HepG2 (cell line): ENCODE results near the gene ZKSCAN1. TPM values are rescaled to one million over a fixed set of nuclear protein-coding genes. Genes with fewer than 3 reads are reported as not detected.

ENCODE experiments used
- CSRNP1 ChIP-seq: sonication (generic); formaldehyde crosslinking; IDR thresholded peaks from 2 replicates; pipeline ENCODE4 v1.8.1; 2023; ENCODE audit warnings: mild to moderate bottlenecking, missing genetic modification reagents
- EHMT2 ChIP-seq: fragments of 200-600 bp; sonication (generic); IDR thresholded peaks from 2 replicates; pipeline ENCODE4 v1.7.0; 2017; ENCODE audit warnings: antibody characterized with exemption, low read depth, low read length, borderline replicate concordance
- ETV5 ChIP-seq: IDR thresholded peaks from 2 replicates; pipeline ENCODE4 v1.6.1; 2018; ENCODE audit warnings: missing biosample characterization, missing genetic modification reagents, inconsistent platforms, borderline replicate concordance
- GATAD1 ChIP-seq: IDR thresholded peaks from 2 replicates; pipeline ENCODE4 v1.6.1; 2016; ENCODE audit warnings: missing genetic modification reagents, missing compliant biosample characterization
- KAT8 ChIP-seq: IDR thresholded peaks from 2 replicates; pipeline ENCODE4 v1.6.1; 2016; ENCODE audit warnings: missing genetic modification reagents, missing compliant biosample characterization
- KLF9 ChIP-seq: IDR thresholded peaks from 2 replicates; pipeline ENCODE4 v1.6.1; 2016; ENCODE audit warnings: low read depth
- NRL ChIP-seq: sonication (generic); formaldehyde crosslinking; IDR thresholded peaks from 2 replicates; pipeline ENCODE4 v1.5.0; 2020; ENCODE audit warnings: missing genetic modification reagents, mild to moderate bottlenecking, moderate library complexity, borderline replicate concordance
- RBFOX2 ChIP-seq: fragments of 200-400 bp; formaldehyde crosslinking; IDR thresholded peaks from 2 replicates; pipeline ENCODE4 v1.6.1; 2017; ENCODE audit warnings: low read depth, mild to moderate bottlenecking, low read length
- TCF7 ChIP-seq: sonication (generic); IDR thresholded peaks from 2 replicates; pipeline ENCODE4 v1.6.1; 2016; ENCODE audit warnings: antibody characterized with exemption, low read depth
- YY1 ChIP-seq: IDR thresholded peaks from 2 replicates; pipeline ENCODE4 v1.6.1; 2011; ENCODE audit warnings: low read length, low read depth, moderate library complexity, mild to moderate bottlenecking; ENCODE audit not compliant: insufficient read depth, insufficient replicate concordance
- ZBTB2 ChIP-seq: sonication (generic); formaldehyde crosslinking; IDR thresholded peaks from 2 replicates; pipeline ENCODE4 v1.8.0; 2022; ENCODE audit warnings: low read depth, missing genetic modification reagents
- ZNF138 ChIP-seq: sonication (generic); formaldehyde crosslinking; IDR thresholded peaks from 2 replicates; pipeline ENCODE4 v1.5.0; 2020; ENCODE audit warnings: mild to moderate bottlenecking, low read depth, missing genetic modification reagents
- ZNF260 ChIP-seq: sonication (generic); formaldehyde crosslinking; IDR thresholded peaks from 2 replicates; pipeline ENCODE4 v1.4.0; 2020; ENCODE audit warnings: missing genetic modification reagents, low read depth, mild to moderate bottlenecking, borderline replicate concordance
- ZNF275 ChIP-seq: sonication (generic); formaldehyde crosslinking; IDR thresholded peaks from 2 replicates; pipeline ENCODE4 v1.8.0; 2022; ENCODE audit warnings: missing genetic modification reagents, mild to moderate bottlenecking, inconsistent platforms, borderline replicate concordance
- ZNF280B ChIP-seq: sonication (generic); formaldehyde crosslinking; IDR thresholded peaks from 2 replicates; pipeline ENCODE4 v1.5.0; 2020; ENCODE audit warnings: missing genetic modification reagents, mild to moderate bottlenecking, borderline replicate concordance
- ZNF605 ChIP-seq: sonication (generic); formaldehyde crosslinking; IDR thresholded peaks from 2 replicates; pipeline ENCODE4 v1.8.0; 2022; ENCODE audit warnings: mild to moderate bottlenecking, missing genetic modification reagents
- polyA plus RNA-seq, 8 experiments: library from polyadenylated mRNA; depleted of rRNA in 3 of 8; stranded (reverse) in 7 of 8; unstranded in 1 of 8; fragments of >200 nt; fragmentation: Illumina TruSeq in 4 of 8; extraction: Trizol in 4 of 8; gene quantifications; 2 replicates each; pipeline versions ENCODE4 v1.2.1 to v1.2.3, GENCODE V29; 2011 to 2016; ENCODE audit warnings: low read depth in 4 of 8, missing spikeins in 1 of 8, mixed read lengths in 1 of 8; ENCODE audit not compliant: insufficient read depth in 1 of 8
- total RNA-seq, 5 experiments: library from RNA; depleted of rRNA; stranded (reverse); fragments of >200 nt; fragmentation: Illumina TruSeq; extraction: Trizol; gene quantifications; 2 replicates each; pipeline ENCODE4 v1.2.3, GENCODE V29; 2016; ENCODE audit warnings: low read depth in 1 of 5
- TF ChIP-seq, protein P1 (sequence below): IDR thresholded peaks from 2 replicates; pipeline ENCODE4 v1.6.1; 2016; ENCODE audit warnings: missing compliant biosample characterization, missing genetic modification reagents, borderline replicate concordance
- TF ChIP-seq, protein P2 (sequence below): sonication (generic); formaldehyde crosslinking; IDR thresholded peaks from 2 replicates; pipeline ENCODE4 v1.5.0; 2020; ENCODE audit warnings: mild to moderate bottlenecking, missing genetic modification reagents

ZKSCAN1 gene
- total and polyA plus RNA-seq, 2 of the 13 experiments (the other 11 are each of a cell fraction or from before 2014, with no cell fraction given): 46.4 to 60.6 TPM

DNA sequence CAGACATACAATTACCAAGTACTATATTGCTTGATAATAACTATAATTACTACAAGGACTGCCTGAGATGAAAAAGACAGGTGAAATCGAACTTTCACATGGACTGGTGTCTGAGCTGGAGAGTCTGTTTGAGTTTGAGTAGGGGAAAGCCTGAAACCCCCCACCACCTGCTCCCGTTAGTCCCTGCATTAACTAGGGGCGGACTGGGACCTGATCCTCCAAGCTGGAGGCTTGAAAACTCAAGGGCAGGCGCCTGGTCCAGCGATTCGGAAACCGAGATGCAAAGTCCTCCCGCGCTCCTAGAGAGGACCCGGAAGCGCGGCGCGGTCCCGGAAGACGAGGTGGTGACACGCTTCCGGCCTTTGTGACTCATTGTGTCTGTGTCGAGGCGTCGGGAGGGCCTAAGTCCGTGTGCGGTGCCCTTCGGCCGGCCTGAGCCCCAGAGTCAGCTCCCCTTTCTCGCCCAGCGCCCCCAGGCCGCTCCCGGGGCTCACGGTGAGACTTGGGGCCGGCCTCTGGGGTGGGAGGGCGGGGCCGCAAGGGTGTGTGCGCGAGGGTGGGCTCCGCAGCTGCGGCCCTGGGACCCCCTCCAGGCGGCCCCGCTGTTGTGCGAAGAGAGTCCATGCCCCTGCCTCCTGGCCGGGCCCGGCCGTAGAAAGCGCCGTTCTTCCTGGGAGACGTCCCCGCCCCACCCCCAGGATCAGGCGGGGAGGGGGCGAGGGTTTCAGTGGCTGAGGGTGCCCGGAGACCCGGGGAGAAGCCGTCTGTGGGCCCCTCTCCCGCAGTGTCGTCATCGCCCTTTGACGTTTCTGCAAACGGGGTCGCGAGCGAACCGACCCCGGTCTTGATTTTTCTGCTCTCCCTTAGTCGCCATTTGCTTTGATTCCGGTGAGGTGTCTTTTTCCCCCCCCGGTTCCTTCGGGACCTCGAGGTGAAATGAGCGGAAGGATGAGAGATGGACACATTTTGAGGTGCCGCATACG, at the start of gene ZKSCAN1 (continued):
- TF ChIP-seq YY1 (peak; percentile 8), ZNF280B (CRISPR knock-in tag) (peak; percentile 67; the same call in 1 of the 2 replicates), KLF9 (CRISPR knock-in tag) (no peak), EHMT2 (no peak), ZNF605 (peak; percentile 54; the same call in 1 of the 2 replicates), GATAD1 (peak; percentile 92), TCF7 (no peak), ZNF275 (no peak), NRL (CRISPR knock-in tag) (peak; percentile 60; the same call in 1 of the 2 replicates), ZNF138 (CRISPR knock-in tag) (peak; percentile 93), CSRNP1 (CRISPR knock-in tag) (0 out of 2 replicates have a peak, but pooled peaks have one; percentile 56), ETV5 (CRISPR knock-in tag) (peak; percentile 94), RBFOX2 (peak; percentile 98), ZBTB2 (CRISPR knock-in tag) (no peak), ZNF260 (no peak), KAT8 (CRISPR knock-in tag) (peak; percentile 94)
- TF ChIP-seq, protein P1, sequence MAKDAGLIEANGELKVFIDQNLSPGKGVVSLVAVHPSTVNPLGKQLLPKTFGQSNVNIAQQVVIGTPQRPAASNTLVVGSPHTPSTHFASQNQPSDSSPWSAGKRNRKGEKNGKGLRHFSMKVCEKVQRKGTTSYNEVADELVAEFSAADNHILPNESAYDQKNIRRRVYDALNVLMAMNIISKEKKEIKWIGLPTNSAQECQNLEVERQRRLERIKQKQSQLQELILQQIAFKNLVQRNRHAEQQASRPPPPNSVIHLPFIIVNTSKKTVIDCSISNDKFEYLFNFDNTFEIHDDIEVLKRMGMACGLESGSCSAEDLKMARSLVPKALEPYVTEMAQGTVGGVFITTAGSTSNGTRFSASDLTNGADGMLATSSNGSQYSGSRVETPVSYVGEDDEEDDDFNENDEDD (CRISPR knock-in tag): no peak
- TF ChIP-seq, protein P2, sequence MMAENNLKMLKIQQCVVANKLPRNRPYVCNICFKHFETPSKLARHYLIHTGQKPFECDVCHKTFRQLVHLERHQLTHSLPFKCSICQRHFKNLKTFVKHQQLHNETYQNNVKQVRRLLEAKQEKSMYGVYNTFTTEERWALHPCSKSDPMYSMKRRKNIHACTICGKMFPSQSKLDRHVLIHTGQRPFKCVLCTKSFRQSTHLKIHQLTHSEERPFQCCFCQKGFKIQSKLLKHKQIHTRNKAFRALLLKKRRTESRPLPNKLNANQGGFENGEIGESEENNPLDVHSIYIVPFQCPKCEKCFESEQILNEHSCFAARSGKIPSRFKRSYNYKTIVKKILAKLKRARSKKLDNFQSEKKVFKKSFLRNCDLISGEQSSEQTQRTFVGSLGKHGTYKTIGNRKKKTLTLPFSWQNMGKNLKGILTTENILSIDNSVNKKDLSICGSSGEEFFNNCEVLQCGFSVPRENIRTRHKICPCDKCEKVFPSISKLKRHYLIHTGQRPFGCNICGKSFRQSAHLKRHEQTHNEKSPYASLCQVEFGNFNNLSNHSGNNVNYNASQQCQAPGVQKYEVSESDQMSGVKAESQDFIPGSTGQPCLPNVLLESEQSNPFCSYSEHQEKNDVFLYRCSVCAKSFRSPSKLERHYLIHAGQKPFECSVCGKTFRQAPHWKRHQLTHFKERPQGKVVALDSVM: no peak
